Activated T-cell treated with anti-CD3 and anti-CD28 coated beads for 4 hours (primary cell): ENCODE measurements around the gene PRM1.
"Not testable (repeated sequence)": the region's sequence is repeated elsewhere in the genome, so short reads cannot be mapped to it uniquely, and the experiment has no call there.

ENCODE experiments used
- DNase-seq: peaks from one replicate; pipeline ENCODE4 v3.0.0-alpha.2; 2020

PRM1 gene

DNA sequence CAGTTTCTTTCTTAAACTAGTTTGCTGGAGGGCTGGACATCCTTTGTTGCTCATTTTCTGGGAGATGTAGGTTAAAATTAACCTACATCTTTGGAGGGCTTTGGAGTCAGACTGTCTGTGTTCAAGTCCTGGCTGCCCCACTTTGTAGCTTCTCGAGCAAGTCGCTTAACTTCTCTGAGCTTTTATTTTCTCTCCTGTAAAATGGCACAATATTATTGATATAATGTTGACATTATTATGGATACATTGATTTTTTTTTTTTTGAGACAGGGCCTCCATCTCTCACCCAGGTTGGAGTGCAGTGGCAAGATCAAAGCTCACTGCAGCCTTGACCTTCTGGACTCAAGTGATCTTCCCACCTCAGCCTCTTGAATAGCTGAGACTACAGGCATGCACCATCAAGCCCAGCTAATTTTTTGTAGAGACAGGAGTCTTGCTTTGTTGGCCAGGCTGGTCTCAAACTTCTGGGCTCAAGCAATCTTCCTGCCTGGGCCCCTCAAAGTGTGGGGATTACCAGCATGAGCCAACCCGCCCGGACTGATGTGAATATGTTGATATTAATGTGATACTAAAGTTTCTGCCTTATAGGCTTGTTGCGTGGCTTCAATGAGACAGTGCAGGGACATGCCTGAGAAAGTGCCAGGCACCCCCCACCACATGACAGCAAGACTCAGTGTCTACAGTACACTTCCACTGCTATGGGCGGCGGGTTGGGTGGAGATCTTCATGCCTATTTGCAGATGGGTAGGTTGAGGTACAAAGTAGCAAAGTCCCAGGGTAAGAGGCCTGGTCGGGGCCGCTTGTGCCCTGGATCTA, 32.6 kb upstream of the PRM1 start:
- DNase-seq: no peak

DNA sequence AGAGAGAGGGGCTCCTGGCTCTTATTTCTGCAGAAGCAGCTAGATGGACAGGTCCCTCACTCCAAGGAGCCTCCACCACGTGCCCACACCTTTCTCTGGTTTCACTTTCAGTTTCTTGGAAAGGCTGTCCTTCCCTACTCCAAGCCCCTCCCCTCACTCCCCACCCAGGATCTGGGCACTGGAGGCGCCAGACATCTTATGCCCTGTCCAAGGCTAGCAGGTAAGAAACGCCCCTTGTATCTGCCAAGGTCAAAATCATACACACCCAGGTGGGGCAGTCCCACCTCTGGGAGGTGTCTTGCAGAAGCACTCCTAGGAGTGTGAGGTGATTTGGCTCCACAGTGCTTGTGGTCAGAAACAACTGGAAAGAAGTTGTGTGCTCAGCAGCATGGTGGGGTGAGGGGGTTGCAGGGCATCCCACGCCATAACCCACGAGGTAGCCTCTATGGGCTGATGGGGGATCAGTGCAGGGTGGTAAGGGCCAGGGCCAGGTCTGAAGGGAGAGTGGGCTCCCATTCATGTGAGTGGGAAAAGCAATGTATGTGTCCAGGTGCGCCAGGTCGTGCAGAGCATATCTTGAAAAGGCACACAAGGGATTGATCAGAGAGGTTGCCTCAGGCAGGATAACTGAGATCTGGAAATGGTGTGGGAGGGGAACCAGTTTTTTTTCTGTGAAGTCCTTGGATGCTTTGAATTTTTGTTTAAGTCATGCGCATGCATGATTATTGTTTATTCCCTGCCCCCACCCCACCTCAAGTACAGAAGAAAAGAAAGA, 31.8 kb upstream of the PRM1 start:
- DNase-seq: peak; percentile 21

GRCh38 chr16:11310997-11311561, 29.9 kb upstream of the PRM1 start:
- DNase-seq: no peak

GRCh38 chr16:11310634-11310977, 29.5 kb upstream of the PRM1 start:
- DNase-seq: no peak

- DNase-seq: no peak
These were observed 28.9 kb upstream of the PRM1 start for GRCh38 chr16:11309895-11310633.

GRCh38 chr16:11308493-11309283, 27.6 kb upstream of the PRM1 start:
- DNase-seq: no peak

GRCh38 chr16:11307639-11308492, 26.7 kb upstream of the PRM1 start:
- DNase-seq: no peak

- no peak for DNase-seq
These were observed 26.0 kb upstream of the PRM1 start for GRCh38 chr16:11306997-11307638.

DNA sequence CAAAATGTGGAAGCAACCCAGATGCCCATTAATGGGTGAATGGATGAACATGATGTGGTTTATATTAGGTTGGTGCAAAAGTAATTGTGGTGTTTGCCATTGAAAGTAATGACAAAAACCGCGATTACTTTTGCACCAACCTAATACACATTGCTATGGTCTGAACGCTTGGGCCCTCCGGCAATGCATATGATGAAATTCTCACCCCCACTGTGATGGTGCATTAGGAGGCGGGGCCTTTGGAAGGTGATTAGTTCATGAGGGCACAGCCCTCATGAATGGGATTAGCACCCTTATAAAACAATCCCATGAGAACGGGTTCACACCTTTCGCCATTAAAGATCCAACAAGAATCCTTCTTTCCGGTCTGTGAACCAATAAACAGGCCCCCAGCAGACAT, 25.3 kb upstream of the PRM1 start:
- no peak for DNase-seq

DNA sequence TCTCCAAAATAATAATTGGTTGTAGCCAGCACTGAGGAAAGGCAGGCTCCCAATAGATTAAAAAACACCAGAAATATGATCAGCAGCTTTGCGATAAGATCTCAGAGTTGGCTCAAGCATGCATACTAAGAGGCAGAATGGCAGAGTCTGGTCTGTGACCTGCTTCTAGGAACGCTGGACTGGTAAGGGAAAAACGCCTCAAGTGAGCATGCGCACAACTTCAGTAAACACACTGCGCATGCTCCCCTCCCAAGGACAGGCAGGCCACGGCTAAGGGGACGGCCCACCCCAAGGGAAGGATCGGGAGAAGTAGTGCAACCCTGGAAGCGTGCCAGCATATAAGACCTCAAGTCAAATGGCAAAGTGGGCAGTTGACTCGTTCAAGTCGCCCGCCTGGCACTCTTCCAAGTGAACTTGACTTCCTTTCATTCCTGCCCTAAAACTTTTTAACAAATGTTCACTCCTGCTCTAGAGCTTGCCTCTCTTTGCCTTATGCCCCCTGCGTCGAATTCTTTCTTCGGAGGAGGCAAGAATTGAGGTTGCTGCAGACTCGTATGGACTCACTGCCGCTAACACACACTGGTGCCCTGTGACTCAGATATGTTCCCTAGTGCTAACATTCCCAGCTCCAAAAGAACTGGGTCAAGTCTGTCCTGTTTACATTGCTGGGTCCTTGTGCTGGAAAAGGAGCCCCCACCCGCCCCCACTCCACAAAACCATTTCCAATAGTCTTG, 22.4 kb upstream of the PRM1 start:
- no peak for DNase-seq

DNA sequence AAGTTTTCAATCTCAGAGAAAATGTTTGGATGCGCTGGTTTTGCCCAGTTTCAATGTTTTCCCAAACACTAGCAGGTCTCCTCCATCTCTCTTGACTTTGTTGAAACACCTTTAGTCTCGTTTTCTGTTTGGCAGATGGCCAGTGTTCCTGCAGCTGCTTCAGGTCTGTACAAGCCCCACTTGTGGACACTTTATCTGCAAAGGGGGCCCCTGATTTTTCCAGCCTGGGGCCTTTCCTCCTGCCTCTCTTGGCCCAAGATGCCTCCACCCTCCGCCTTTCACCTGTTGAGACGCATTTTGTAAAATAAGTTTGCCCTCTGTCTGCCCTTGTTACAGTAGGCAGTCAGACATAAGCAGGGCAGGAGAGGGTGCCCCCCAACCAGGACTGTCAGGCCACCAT, 21.8 kb upstream of the PRM1 start:
- DNase-seq: no peak

DNA sequence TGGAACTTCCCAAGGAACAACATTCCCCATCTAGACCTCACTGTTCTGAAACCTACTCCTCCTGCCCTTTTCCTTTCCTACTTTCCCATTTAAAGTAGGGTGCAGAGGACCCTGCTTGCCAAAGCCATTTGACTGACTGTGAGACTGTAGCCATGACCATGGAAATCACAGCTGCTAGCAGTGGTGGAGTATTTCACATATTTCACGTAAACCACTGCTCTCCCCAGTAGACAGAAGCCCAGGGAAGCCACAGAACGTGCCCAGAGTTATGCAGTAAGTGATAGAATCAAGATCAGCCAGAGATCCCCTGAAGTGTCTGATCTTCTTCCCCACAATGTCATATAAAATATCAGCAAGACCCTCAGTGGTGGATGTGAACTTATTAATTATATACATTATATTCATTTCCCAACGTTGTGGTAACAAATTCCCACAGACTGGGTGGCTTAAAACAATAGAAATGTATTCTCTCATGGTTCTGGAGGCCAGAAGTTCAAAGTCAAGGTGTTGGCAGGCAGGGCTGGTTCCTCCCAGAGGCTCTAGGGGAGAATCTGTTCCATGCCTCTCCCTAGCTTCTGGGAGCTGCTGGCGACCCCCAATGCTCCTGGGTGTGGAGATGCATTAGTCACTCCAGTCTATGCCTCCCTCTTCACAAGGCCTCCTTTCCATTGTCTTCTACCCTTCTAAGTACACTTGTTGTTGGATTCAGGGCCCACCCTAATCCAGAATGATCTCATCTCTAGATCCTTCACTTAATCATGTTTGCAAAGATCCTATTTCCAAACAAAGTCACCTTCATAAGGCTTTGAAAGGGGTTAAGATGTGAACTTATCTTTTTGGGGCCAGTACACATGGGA, 20.7 kb upstream of the PRM1 start:
- DNase-seq: no peak

DNA sequence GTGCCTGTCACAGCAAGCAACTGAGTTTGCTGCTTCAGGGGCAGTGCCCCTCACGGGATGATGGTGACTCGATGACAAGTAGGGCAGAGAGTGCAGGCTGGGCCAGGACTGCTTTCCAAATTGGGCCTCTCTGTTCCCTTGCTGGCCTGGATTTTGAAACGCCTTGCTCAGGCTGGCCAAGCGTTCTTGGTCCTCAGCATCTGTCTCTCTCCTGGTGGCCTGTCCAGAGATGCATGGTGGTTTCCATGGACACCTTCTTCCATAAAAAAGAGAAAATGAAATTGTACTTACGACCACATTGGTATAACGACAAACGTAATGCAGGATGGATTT, 19.4 kb upstream of the PRM1 start:
- no peak for DNase-seq

GRCh38 chr16:11299865-11300559, 18.9 kb upstream of the PRM1 start:
- no peak for DNase-seq

- not testable (repeated sequence) for DNase-seq
These were observed 17.9 kb upstream of the PRM1 start for GRCh38 chr16:11298950-11299547.

GRCh38 chr16:11298143-11298900, 17.2 kb upstream of the PRM1 start:
- DNase-seq: no peak

GRCh38 chr16:11297492-11298142, 16.5 kb upstream of the PRM1 start:
- peak; percentile 40 for DNase-seq
